GM18909 (cell line): Measurements from ENCODE around the gene RASGRP1.
A peak's percentile ranks its signal among the peaks of the same experiment; 100 is the strongest.
"Not testable (repeated sequence)": the region's sequence is repeated elsewhere in the genome, so short reads cannot be mapped to it uniquely, and the experiment has no call there.

Experiments used
- ATAC-seq: cut with Tn5 transposase; IDR thresholded peaks from one replicate; pipeline ENCODE4 v1.9.1; 2021; ENCODE audit warnings: mild to moderate bottlenecking; ENCODE audit not compliant: unreplicated experiment, poor library complexity

RASGRP1 gene

DNA sequence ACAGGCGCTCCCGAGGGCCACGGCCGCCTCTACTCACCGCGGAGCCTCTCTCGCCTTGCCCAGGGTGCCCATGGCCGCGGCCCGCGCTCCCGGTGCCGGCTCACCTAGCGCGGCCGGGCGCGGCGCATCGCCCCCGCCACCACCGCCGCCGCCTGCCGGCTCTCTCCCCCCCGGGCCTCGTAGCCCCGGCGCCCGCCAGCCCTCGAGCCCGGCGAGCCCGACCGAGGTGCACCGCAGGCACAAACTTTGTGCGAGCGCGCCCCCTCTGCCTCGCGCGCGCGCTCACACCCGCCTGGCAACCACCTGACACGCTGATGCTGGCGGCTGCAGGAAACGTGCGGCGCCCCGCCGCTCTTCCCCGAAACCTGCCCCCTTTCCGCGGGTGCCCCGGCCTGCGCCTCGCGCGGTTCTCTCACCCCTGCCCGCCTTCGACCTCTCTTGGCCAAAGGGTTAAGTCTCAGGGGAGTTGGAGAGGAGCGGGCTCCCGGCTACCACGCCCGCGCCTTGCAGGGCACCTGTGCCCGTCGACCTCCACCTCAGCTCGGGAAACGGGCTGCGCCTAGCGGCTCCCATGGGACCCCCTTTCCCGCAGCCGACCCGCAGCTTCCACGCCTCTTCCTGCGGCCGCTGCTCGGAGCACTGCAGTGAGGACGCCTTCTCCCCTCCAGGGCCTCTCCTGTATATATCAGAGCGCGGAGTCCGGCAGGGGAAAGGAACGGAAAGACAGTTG lies at the start of gene RASGRP1:
Gene RASGRP1 (minus strand): TSS at position 258 of the 730 bp plus-strand sequence. CDS start 186 bp downstream, at position 72.
- ATAC-seq: peak; percentile 70

DNA sequence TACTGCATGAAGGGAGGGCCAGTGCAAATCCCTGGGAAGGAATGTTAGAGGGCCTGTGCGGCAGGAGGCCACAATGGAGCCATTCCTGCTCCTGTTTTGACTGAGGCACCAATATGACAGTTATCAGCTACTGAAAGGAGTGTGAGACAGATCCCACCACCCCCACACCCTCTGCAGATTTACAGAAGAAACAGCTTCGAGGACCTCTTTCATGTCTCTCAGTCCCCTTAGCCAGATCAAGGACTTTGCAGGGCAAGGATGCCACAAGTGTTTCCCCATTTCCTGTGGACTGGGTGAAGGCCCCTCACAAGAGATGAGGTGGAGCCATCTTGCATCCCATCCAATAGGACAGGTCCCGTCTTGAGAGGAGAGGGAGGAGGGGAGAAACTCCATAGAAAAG lies 48.5 kb upstream of the RASGRP1 start:
- no peak for ATAC-seq

DNA sequence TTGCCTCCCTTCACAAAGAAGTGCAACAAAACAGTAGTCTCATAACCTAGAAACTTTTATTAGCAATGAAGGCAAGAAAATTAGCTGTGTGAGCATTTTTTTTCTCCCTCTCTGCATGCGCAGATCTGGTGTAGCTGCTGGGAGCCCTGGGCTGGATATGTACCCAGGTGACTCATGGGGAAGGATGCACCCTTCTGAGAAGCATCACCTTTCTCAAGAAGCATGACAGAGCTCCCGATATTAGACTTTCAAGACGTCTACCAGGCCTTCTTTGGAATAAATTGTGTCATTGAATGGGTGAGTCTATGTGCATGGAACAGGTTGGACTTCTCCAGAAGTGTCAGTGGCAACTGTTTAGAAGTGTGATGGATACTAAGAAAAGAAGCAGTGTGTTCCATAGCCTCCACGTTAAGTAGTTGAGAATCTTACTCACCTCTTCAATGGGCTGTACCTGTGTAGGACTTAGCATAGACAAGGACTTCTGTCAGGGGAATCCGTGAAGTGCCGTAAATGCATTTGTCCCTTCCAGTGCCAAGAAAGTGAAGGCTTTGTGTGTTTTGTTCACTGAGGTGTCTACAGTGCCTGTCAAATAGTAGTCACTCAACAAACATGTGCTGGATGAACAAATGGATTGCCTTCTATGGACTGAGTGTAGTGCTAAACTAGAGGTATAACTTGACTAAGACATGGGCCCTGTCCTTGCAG lies 47.7 kb upstream of the RASGRP1 start:
- no peak for ATAC-seq

DNA sequence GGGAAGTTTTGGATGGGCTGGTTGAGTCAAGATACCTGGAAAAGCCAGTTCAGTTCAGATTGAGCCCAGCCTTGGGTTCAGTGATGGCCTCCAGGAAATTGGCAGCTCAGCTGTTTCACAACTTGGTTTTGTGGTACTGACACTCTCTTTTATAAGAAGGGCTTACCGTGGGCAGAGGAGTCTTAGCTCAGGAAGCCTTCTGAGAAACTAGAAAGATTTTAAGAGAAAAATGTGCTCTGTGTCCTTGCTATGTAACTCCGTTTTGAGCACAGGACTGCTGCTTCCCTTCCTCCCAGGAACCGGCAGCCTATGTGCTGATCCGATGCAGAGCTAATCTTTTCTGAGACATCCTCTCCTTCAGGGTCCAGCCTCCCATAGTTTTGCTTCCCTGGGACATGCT lies 46.6 kb upstream of the RASGRP1 start:
- no peak for ATAC-seq

DNA sequence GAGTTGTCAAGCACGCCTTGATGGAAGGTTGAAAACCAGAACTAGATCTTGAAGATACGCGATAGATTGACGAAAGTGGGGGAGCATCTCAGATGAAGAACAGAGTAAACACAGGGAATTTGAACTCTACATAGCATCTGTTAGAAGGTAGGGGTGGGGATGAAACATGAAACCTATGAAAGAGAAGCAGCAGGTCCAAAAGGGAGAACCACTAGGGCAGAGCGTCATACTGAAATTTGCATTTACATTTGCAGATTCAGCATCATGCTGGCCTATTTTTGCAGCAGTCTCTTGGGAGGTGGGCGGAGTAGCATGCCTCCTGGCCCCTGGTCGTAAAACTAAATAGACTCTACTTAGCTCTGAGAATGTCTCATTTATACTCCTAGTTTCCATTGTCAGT lies 46.1 kb upstream of the RASGRP1 start:
- ATAC-seq: no peak

DNA sequence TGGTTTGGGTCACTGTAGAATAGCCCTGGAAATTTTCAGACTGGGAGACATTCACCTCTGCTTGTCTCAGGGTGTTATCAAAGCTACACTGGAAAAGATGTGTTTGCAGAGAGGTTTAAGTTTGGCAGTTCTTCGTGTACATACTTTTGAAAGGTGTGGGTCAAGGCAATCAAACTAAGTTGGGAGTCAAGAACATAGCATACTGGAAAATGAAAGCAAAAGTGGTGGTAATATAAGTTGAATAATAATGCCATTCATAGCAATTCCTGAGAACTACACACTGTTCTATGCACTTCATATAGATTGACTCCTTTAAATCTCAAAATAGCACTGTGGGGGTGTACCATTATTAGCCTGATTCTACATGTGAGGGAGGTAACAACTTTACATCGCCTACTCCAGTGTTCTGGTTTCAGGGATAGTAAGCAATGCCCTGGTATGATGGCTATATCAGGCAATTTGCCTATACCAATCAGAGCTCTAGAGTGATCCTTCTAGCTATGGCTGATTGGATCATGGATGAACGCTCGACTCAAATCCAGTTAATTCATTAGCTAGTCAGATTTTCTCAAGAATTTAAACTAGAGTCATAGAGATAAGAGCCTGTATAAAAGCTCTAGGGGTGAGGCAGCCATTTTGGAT lies 44.6 kb upstream of the RASGRP1 start:
- ATAC-seq: no peak

DNA sequence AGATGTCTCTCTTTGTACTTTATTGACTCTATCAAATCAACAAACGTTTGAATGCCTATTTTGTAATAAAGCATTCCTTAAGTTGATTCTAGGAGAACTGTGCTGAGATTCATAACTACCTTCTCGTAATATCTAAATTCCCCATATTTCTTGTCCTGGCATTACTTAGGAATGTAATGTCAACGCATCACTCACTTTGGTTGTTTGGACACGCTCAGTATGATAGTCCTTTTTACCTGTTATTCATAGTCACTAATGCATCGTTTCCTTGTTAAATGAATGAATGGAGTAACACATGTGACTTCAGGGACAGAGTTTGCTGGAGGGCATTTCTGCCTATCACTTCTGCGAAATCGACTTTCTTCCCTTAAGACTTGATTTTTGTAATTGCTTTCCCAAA lies 44.1 kb upstream of the RASGRP1 start:
- no peak for ATAC-seq

DNA sequence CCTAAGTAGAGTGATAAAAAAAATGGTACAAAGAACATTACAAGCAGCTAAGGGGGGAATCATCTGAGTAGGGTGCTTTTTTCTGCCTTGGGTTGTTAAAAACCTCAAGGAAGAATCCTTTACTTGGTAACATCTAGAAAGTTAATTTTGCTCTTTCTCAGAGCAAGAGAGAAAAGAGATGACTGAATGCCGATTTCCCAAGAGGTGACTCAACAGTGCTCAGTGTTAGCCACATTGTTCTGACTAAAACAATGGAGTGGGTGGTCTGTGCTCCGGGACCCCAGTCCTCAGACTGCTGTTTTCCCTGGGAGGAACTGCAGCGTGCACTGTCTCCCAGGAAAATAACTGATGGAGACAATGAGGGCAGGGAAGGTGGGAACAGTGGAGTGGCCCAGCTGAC lies 41.1 kb upstream of the RASGRP1 start:
- ATAC-seq: no peak

DNA sequence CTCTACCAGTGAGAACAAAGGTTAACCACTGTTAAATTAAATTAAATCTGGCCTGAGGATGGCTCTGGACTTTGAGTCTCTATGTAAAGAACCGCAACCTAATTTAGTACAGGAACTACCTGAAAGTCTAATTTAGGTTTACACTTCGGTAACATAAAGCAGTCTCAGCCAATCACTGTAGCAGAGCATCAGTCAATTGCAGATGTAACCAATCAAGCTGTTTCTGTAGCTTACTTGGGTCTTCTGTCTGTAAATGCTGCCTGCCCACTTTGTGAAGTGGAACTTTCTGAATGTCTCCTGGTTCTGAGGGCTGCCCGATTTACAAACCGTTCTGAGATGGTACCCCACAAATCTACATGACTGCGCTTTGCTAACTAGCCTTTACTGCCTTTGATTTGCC lies 39.1 kb upstream of the RASGRP1 start:
- no peak for ATAC-seq

DNA sequence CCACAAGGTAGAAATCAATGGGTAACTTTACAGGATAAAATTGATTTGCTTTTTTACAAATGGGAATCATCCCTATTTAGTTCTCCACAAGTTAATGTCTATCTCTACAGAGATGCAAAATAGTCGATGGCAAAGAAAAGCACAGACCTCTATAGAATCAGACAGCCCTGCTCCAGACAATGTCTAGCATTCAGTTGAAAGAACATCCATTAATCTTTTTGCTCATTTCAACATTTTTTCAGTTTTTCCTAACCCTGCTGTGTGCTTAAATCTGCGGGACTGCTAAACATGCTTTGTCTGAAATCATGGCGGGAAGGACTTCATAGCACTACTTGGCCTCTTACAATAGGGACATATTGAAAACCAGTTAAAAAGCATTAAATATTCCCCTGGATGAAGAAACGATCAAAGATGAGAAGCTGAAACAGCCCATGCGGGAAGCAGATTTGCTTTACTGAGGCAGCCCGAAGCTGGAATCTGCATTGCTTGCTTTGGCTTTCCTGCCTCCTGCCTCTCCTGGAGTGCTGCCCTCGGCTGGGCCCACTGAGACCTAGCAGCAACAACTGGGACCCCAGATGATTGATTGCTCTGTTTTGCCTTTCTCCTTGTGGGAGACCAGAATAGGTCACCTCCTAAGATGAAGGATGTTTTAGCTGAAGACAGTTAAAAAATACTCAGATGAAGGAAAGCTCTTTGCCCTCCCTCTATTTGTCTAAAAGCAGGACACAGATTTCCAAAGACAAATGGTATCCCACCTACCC lies 38.5 kb upstream of the RASGRP1 start:
- ATAC-seq: no peak

DNA sequence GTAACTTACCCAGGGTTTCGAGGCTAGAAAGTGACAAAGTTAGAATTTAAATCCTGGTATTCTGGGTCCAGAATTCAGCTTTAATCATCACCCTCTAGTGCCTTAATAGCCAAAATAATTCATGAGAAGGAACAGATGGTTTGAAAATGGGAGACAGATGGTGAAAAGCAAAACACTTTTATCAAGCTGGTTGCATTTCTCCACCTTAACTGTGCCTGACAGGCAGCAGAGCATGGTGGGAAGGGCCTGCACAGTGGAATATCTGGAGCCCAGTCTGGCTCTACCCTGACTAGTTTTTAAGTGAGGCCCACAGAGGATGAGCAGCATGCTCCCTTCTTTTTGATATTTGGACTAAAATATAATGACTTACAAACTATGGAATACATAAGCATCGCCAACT lies 35.6 kb upstream of the RASGRP1 start:
- ATAC-seq: no peak

DNA sequence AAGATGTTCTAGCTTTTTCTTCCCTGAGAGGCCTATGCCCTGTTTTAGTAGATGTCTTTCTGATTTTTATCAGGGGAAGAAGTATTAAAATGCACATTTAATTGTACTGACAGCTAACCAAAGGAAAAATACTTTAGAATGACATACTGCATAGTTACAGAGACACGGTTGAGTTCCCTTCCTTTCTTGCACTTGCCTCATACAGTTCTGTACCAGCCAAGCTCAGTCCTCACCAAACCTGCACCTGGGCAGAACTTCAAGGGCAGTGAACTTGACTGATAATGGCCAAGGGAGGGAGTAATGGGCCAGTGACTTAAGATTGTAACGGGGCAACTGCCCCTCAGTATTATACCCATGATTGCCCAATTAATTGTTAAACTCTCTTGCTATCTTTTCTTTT lies 34.1 kb upstream of the RASGRP1 start:
- ATAC-seq: no peak

DNA sequence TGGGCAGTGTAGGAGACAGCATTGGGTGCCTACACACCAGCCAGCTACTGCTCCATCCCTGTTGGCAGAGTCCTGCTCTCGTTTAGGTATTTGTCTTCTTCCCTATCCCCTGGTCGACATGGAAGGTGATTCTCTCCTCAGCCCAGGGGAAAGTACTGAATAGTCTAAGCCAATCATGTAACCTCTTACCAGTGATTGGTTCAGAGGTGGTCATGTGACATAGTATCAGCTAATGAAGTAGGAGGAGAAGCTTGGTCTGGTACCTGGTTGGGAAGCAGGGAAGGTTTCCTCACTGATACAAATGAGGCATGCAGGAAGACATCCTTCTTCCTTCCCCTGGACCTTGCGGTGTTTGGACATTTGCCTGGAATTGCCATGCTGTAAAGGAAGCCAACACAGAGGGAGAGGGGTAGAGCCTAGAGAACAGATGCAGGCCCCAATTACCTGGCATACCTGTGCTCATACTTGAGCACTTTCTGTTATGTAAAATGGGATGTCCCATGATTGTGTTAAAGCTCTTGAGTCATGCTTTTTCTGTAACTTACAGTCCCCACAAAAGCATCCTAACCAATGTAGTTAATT lies 32.7 kb upstream of the RASGRP1 start:
- no peak for ATAC-seq

DNA sequence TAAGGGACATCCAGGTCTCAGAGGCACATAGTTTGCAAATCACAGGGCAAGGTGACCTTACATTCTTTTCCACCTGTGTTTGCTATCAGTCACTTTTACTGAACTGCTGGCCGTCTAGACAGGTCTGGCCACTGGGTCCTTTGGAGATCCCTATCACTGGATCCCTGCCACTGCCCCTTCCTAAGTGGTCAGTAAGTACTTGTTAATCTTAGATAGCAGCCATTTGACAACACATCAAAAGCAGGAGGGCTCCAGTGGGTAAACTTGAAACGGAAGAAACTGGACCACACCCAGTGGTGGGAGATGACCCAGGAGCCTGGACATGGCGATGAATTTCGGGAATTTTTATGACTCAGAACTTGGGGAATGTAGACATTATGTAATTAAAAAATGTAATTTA lies 28.9 kb upstream of the RASGRP1 start:
- no peak for ATAC-seq

DNA sequence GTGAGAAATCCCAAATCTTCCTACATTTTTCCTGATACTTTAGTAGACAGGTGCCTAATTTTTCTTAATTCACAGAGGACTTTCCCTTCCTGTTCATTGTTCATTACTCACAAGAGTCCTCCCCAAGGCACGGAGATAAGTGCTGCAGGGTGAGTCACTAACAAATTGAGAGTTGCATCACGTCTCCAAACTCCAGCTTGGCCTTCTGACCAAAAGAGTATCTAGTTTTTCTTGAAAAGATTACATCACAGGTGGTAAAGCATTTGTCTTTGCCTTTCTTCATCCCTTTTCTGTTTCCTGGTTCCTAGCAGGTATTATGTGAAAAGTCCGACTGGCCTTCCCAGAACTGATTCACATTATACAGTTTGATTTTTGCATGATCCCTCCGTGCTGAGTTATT lies 24.9 kb upstream of the RASGRP1 start:
- no peak for ATAC-seq

DNA sequence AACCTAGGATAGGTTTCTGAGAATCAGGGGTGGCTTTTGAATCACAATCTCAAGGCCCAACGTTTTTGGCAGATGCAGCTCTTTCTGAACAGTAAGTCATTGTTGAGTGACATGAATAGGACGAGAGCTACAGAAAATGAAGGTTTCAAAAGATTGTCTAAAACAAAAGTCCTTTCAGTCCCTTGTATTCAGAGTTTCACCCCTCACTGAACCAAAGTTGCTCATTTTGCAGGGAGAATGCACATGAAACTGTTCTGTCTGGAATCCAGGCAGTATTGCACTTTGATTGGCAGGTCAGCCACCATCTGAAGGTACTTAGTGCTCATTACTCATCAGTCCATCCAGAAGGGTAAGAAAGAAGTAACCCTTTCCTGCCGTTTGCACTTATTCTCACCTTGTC lies 24.1 kb upstream of the RASGRP1 start:
- no peak for ATAC-seq

DNA sequence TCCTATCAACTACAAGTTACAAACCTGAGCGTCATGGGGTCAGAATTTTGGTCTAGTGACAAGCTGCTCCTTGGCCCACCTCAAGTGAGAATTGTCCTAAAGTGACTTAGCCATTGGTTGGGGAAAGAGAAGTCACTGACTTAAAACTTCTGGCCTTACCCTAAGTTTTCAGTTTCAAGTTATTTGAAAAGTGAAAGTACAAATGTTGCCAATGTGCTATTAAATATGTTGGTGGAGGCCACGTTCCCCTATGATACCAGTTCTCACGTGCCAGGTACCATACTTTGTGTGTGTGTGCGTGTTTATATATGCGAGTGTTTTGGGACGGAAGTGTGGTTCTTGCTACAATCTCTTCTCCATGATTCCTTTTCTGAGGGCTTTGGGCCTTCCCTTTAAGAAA lies 22.6 kb upstream of the RASGRP1 start:
- no peak for ATAC-seq

DNA sequence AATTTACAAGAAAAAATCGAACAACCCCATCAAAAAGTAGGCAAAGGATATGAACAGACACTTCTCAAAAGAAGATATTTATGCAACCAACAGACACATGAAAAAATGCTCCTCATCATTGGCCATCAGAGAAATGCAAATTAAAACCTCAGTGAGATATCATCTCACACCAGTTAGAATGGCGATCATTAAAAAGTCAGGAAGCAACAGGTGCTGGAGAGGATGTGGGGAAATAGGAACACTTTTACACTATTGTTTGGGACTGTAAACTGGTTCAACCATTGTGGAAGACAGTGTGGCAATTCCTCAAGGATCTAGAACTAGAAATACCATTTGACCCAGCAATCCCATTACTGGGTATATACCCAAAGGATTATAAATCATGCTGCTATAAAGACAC lies 21.4 kb upstream of the RASGRP1 start:
- not testable (repeated sequence) for ATAC-seq

DNA sequence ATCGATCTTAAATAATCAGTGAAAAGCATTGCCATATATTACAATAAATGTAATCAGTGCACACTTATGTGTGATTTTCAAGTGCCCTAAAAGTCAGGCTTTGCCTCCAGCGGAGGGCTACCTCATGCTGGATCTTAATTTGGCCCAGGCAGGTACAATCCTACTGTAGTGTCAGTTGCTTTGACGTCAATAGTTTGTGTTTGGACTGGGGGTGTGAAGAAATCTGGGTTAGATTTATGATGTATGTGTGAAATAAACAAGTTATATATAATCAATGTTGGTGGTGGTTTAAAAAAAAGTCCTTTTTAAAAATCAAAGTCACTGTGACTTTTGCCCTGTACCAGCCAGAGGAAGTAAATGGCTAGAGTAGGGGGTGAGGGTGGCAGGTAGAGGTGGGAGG lies 14.0 kb upstream of the RASGRP1 start:
- ATAC-seq: no peak

DNA sequence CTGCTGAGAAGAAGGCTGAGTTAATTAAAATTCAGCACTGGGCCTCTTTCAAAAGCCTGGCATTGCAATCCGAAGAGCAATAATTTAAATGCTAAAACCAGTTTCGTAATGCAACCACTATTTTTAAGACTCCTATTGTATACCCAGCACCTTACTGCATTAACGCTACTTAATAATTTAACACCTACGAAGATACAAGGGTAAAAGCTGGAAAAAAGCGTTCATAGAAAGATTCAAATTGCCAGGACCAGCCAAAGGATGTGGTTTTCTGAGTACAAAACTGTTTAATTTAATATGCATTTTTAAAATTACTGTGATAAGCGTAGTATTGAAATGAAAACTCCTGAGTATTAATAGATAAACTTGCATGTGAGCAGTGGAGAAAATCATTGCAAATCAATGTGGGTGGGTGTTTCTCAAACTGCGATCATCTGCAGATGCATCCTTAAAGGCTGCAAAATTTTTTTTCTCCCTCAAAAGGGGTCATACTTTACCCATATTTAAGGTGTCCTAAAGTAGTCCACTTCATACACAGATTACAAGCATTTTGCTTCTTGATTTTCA lies 12.9 kb upstream of the RASGRP1 start:
- ATAC-seq: no peak
